ENCODE data around the gene TMEM53. TPM values are rescaled to one million over a fixed set of nuclear protein-coding genes. Genes with fewer than 3 reads are reported as not detected.

TMEM53 gene
- total RNA-seq, 1 experiment from 2014 or later: 9.3 TPM

- CTCF ChIA-PET: interaction anchor here (0.8 kb wide), 1 partner anchor 170 kb away, joined by 3 read pairs; no protein-coding TSS in a partner anchor
- ATAC-seq (no peak), DNase-seq (no peak)
- POLR2A ChIA-PET (ENCODE audit: unreplicated experiment): interaction anchor here (0.7 kb wide), 1 partner anchor 45 kb away, joined by 3 read pairs; no protein-coding TSS in a partner anchor
- TF ChIP-seq CTCF (conservative IDR thresholded peaks at IDR 0.05; ENCODE audit: low read depth, low read length) (no peak), EZH2phosphoT487 (IDR thresholded peaks at IDR 0.05; ENCODE audit: borderline replicate concordance, low read length) (no peak), EZH2 (IDR thresholded peaks at IDR 0.05; ENCODE audit: low read length, unreplicated experiment) (no peak)
- Histone ChIP-seq H3K4me1 (ENCODE audit: insufficient read depth, low read length) (peaks cover 11% of the 10 kb centered on the region), H3K4me2 (ENCODE audit: low read length) (no peak overlapping the region), H2AFZ (ENCODE audit: low read length) (no peak overlapping the region), H3K27ac (ENCODE audit: low read length) (no peak overlapping the region), H3K27me3 (ENCODE audit: low read length) (no peaks in the 10 kb centered on the region), H3K4me3 (ENCODE audit: low read length) (no peak overlapping the region), H3K9ac (ENCODE audit: low read length) (no peak overlapping the region), H3F3A (ENCODE audit: low read length, unreplicated experiment) (peaks cover 3% of the 10 kb centered on the region), H3K9me3 (ENCODE audit: low read length) (no peaks in the 10 kb centered on the region), H3K79me2 (ENCODE audit: low read length) (no peaks in the 10 kb centered on the region), H3K9me2 (replicated peaks; ENCODE audit: low read length) (no peaks in the 10 kb centered on the region), H3K36me3 (ENCODE audit: low read depth, low read length) (no peaks in the 10 kb centered on the region), H4K20me1 (ENCODE audit: low read length) (no peaks in the 10 kb centered on the region)
- intact Hi-C loops (cut with micrococcal nuclease): no loop called here
- BruUV-seq (replicated peaks): no TSS peak
Measured at GRCh38 chr1:44717156-44717555, 42.9 kb upstream of the TMEM53 start.

GRCh38 chr1:44714944-44715571, 40.8 kb upstream of the TMEM53 start:
- Histone ChIP-seq H3K27me3 (ENCODE audit: low read length) (no peaks in the 10 kb centered on the region), H3K4me2 (ENCODE audit: low read length) (no peak overlapping the region), H3K9me2 (replicated peaks; ENCODE audit: low read length) (no peaks in the 10 kb centered on the region), H4K20me1 (ENCODE audit: low read length) (no peaks in the 10 kb centered on the region), H3K36me3 (ENCODE audit: low read depth, low read length) (no peaks in the 10 kb centered on the region), H3F3A (ENCODE audit: low read length, unreplicated experiment) (no peaks in the 10 kb centered on the region), H3K9me3 (ENCODE audit: low read length) (no peaks in the 10 kb centered on the region), H2AFZ (ENCODE audit: low read length) (peak overlapping the region; percentile 49), H3K9ac (ENCODE audit: low read length) (no peak overlapping the region), H3K4me3 (ENCODE audit: low read length) (no peak overlapping the region), H3K79me2 (ENCODE audit: low read length) (no peaks in the 10 kb centered on the region), H3K27ac (ENCODE audit: low read length) (no peak overlapping the region), H3K4me1 (ENCODE audit: insufficient read depth, low read length) (peaks cover 11% of the 10 kb centered on the region)
- no peak for TF ChIP-seq EZH2phosphoT487 (IDR thresholded peaks at IDR 0.05; ENCODE audit: borderline replicate concordance, low read length)
- TF ChIP-seq CTCF (conservative IDR thresholded peaks at IDR 0.05; ENCODE audit: low read depth, low read length): peak; percentile 90
- TF ChIP-seq EZH2 (IDR thresholded peaks at IDR 0.05; ENCODE audit: low read length, unreplicated experiment): no peak
- peak; percentile 84 for DNase-seq
- intact Hi-C loops (cut with micrococcal nuclease): no loop called here
- POLR2A ChIA-PET (ENCODE audit: unreplicated experiment): no interaction called here
- CTCF ChIA-PET: no interaction called here
- ATAC-seq: peak; percentile 63
- BruUV-seq (replicated peaks): no TSS peak

- Histone ChIP-seq H3K36me3 (ENCODE audit: low read depth, low read length) (no peaks in the 10 kb centered on the region), H3K4me3 (ENCODE audit: low read length) (no peak overlapping the region), H3K79me2 (ENCODE audit: low read length) (no peaks in the 10 kb centered on the region), H2AFZ (ENCODE audit: low read length) (peak overlapping the region; percentile 47), H3K4me2 (ENCODE audit: low read length) (no peak overlapping the region), H3K9ac (ENCODE audit: low read length) (no peak overlapping the region), H3K27ac (ENCODE audit: low read length) (no peak overlapping the region), H3K9me2 (replicated peaks; ENCODE audit: low read length) (no peaks in the 10 kb centered on the region), H3F3A (ENCODE audit: low read length, unreplicated experiment) (no peaks in the 10 kb centered on the region), H3K4me1 (ENCODE audit: insufficient read depth, low read length) (peaks cover 11% of the 10 kb centered on the region), H3K27me3 (ENCODE audit: low read length) (no peaks in the 10 kb centered on the region), H3K9me3 (ENCODE audit: low read length) (no peaks in the 10 kb centered on the region), H4K20me1 (ENCODE audit: low read length) (no peaks in the 10 kb centered on the region)
- BruUV-seq (replicated peaks): no TSS peak
- ChIA-PET POLR2A (ENCODE audit: unreplicated experiment) (no interaction called here), CTCF (no interaction called here)
- TF ChIP-seq EZH2phosphoT487 (IDR thresholded peaks at IDR 0.05; ENCODE audit: borderline replicate concordance, low read length): no peak
- no peak for TF ChIP-seq EZH2 (IDR thresholded peaks at IDR 0.05; ENCODE audit: low read length, unreplicated experiment)
- no peak for TF ChIP-seq CTCF (conservative IDR thresholded peaks at IDR 0.05; ENCODE audit: low read depth, low read length)
- intact Hi-C loops (cut with micrococcal nuclease): no loop called here
- ATAC-seq (no peak), DNase-seq (no peak)
Measured at GRCh38 chr1:44714532-44714931, 40.3 kb upstream of the TMEM53 start.
